ENCODE measurements around the gene MAP7D1. TPM values are rescaled to one million over a fixed set of nuclear protein-coding genes. Genes with fewer than 3 reads are reported as not detected.

Gene MAP7D1
- total and polyA plus RNA-seq, 8 donors = 14.6 to 164 (median 41.3) TPM

DNA sequence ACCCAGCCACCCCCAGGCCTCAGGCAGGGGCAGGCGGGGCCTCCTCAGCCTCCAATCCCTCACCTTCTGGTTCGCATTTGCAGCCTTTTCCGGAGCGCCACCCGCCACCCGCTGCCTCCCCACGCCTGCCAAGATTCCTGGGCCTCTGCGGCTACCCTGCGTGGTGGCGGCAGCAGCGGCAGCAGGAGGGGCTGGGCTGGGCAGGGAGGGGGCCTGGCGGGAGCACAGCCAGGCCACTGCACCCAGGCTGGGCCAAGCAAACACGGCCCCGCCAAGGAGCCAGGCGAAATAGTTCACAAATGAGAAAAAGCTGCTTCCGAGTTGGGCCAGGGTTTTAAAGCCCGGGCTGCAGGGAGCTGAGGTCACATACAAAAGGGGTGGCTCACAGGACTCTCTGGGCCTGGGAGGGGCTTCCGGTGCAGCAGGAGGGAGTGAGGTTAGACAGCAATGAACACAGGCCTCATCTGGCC, 40.7 kb upstream of the MAP7D1 start:
- TF ChIP-seq POLR2AphosphoS5 (IDR thresholded peaks at IDR 0.05) (no peak), POLR2A (IDR thresholded peaks at IDR 0.05) (no peak), EP300 (IDR thresholded peaks at IDR 0.05) (no peak)
- TF ChIP-seq, protein P1, sequence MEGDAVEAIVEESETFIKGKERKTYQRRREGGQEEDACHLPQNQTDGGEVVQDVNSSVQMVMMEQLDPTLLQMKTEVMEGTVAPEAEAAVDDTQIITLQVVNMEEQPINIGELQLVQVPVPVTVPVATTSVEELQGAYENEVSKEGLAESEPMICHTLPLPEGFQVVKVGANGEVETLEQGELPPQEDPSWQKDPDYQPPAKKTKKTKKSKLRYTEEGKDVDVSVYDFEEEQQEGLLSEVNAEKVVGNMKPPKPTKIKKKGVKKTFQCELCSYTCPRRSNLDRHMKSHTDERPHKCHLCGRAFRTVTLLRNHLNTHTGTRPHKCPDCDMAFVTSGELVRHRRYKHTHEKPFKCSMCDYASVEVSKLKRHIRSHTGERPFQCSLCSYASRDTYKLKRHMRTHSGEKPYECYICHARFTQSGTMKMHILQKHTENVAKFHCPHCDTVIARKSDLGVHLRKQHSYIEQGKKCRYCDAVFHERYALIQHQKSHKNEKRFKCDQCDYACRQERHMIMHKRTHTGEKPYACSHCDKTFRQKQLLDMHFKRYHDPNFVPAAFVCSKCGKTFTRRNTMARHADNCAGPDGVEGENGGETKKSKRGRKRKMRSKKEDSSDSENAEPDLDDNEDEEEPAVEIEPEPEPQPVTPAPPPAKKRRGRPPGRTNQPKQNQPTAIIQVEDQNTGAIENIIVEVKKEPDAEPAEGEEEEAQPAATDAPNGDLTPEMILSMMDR (IDR thresholded peaks at IDR 0.05) = no peak
- no peaks in the 10 kb centered on the region for H3K36me3 ChIP-seq
- 22 to 60% (median 34%) methylated on average over 9 to 18 of the region's 18 CpGs for WGBS, 5 donors
- no peak overlapping the region for H3K4me3 ChIP-seq
- peak overlapping the region; percentile 15 to 83 (median 71) for H3K27ac ChIP-seq
- peak; percentile 61 to 67 for DNase-seq
- intact Hi-C loops (cut with DNase I; ENCODE audit: low total_unique reads) = no loop called here
- H3K4me1 ChIP-seq = peaks cover 16 to 57% (median 33%) of the 10 kb centered on the region in 4 donors
- no peaks in the 10 kb centered on the region for H3K9me3 ChIP-seq
- no peaks in the 10 kb centered on the region for H3K27me3 ChIP-seq

DNA sequence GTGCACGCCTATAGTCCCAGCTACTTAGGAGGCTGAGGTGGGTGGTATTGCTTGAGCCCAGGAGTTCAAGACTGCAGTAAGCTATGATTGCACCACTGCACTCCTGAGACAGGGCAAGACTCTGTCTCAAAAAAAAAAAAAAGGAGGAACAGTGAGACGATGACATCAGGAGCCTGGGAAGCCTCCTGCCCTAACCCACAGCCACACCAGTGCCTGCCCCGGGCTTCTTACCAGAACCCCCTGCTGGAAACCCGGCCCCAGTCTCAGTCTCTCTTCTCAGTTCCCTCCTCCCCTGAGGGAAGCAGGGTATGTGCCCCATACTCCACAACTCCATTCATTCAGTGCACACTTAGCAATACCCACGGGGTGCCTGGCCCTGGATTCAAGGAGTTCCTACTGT, 40.0 kb upstream of the MAP7D1 start:
- DNase-seq = no peak
- WGBS, 5 donors = 67 to 73% (median 69%) methylated on average over 5 of the region's 5 CpGs
- H3K36me3 ChIP-seq = no peaks in the 10 kb centered on the region
- no peaks in the 10 kb centered on the region for H3K9me3 ChIP-seq
- peaks cover 16 to 59% (median 34%) of the 10 kb centered on the region in 4 donors for H3K4me1 ChIP-seq
- no peaks in the 10 kb centered on the region for H3K27me3 ChIP-seq
- intact Hi-C loops (cut with DNase I; ENCODE audit: low total_unique reads) = no loop called here
- no peak overlapping the region for H3K4me3 ChIP-seq
- TF ChIP-seq POLR2AphosphoS5 (IDR thresholded peaks at IDR 0.05) (no peak), EP300 (IDR thresholded peaks at IDR 0.05) (no peak), POLR2A (IDR thresholded peaks at IDR 0.05) (no peak)
- TF ChIP-seq, protein P1 (IDR thresholded peaks at IDR 0.05) = no peak
- peak overlapping the region in 4 of 5 donors; percentile 64 to 83 (median 72) for H3K27ac ChIP-seq

DNA sequence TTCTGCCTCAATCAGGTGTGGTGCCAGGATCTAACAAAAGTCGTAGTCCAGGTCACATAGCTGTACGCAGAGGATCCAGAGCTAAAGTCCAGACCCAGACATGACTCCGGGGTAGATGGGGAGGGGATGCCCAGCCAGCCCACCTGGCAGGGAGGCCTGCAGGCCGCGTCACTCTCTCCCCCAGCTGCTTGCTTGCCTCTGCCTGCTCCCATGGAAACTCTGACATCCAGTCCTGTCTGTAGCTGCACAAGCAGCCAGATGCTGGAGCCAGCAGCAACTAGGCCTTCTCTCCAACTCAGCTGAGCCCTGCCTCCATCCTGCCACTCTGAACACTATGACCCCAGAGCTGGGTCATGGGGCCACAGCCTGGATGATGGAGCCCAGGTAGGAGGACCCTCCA, 39.1 kb upstream of the MAP7D1 start:
- intact Hi-C loops (cut with DNase I; ENCODE audit: low total_unique reads) = no loop called here
- WGBS, 5 donors = 84 to 89% (median 86%) methylated on average over 2 to 5 of the region's 5 CpGs
- Histone ChIP-seq H3K4me1 (peaks cover 16 to 65% (median 34%) of the 10 kb centered on the region in 4 donors), H3K9me3 (no peaks in the 10 kb centered on the region), H3K27ac (peak overlapping the region in 3 of 5 donors; percentile 17 to 83 (median 49)), H3K27me3 (no peaks in the 10 kb centered on the region), H3K36me3 (no peaks in the 10 kb centered on the region), H3K4me3 (no peak overlapping the region)
- DNase-seq = no peak
- TF ChIP-seq EP300 (IDR thresholded peaks at IDR 0.05) (no peak), POLR2AphosphoS5 (IDR thresholded peaks at IDR 0.05) (no peak), POLR2A (IDR thresholded peaks at IDR 0.05) (no peak)
- TF ChIP-seq, protein P1 (IDR thresholded peaks at IDR 0.05) = no peak

DNA sequence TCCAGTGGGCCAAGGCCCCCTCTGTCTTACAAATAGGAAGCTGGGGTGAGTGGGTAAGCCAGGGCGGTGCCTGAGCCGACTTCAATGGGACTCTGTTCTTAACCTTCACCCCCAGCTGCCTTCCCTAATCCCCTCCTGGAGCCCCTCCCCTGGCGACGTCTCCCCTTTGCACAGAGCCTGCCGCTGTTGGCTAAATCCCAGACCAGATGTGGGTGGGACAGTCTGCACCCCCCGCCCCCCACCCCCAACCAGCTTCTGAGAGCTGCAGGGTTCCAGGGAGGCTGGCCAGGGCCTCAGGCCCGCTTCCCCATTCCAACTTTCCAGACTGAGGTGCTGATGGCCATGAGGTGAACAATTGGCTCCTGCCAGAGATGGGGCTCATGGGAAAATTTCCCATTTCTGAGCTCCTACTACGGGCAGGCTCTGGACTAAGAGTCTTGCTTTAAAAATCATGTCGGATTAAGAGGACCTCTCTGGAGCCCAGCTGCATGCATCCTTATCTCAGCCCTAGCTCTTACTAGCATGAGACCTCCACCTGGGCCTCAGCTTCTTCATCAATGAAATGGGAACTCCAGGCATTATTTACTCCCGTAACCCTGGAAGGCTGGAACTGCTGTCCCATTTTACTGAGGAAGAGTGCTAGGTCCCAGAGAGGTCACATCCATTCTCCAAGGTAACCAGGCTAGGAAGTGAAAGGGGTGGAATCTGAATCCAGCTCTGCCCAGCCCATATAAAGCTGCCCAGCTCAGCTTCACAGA, 37.3 kb upstream of the MAP7D1 start:
- WGBS, 5 donors = 58 to 72% (median 65%) methylated on average over 6 to 10 of the region's 10 CpGs
- DNase-seq = no peak
- Histone ChIP-seq H3K4me3 (no peak overlapping the region), H3K27me3 (no peaks in the 10 kb centered on the region), H3K4me1 (peaks cover 16 to 81% (median 40%) of the 10 kb centered on the region in 4 donors), H3K9me3 (no peaks in the 10 kb centered on the region), H3K27ac (peak overlapping the region in 4 of 5 donors; percentile 31 to 83 (median 50)), H3K36me3 (no peaks in the 10 kb centered on the region)
- intact Hi-C loops (cut with DNase I; ENCODE audit: low total_unique reads) = no loop called here
- no peak for TF ChIP-seq EP300 (IDR thresholded peaks at IDR 0.05)
- no peak for TF ChIP-seq POLR2AphosphoS5 (IDR thresholded peaks at IDR 0.05)
- TF ChIP-seq, protein P1 (IDR thresholded peaks at IDR 0.05) = no peak
- no peak for TF ChIP-seq POLR2A (IDR thresholded peaks at IDR 0.05)

Measured in stomach (tissue), 9 donors.